Panc1 (cell line): ENCODE results near the gene DSCAML1. TPM values are rescaled to one million over a fixed set of nuclear protein-coding genes. Genes with fewer than 3 reads are reported as not detected.

ENCODE experiments used
- ATAC-seq: fragments of 200-7000 bp; cut with Tn5 transposase; 2 replicates; pipeline ENCODE4 v1.9.1; 2020; ENCODE audit warnings: mild to moderate bottlenecking, moderate library complexity
- BruUV-seq: library from RNA; stranded (reverse); fragments of 400-500 nt; replicated peaks from 2 replicates; lab custom pipeline; 2021; lab: Mats Ljungman, UMichigan
- CTCF ChIA-PET: fragments of 300-600 bp; sonication (Branson Sonifier 250); formaldehyde crosslinking; loops from one replicate; lab custom pipeline; 2022; ENCODE audit warnings: antibody characterized with exemption; lab: Charles Lee
- POLR2A ChIA-PET: fragments of 300-600 bp; sonication (Branson Sonifier 250); formaldehyde crosslinking; loops from one replicate; lab custom pipeline; 2022; ENCODE audit warnings: antibody characterized with exemption; lab: Charles Lee
- DNase-seq: peaks from one replicate; pipeline ENCODE4 v3.0.0-alpha.2; 2010; ENCODE audit warnings: low read depth, low spot score
- H3K27ac ChIP-seq: 2 replicates; pipeline ENCODE4 v1.5.1; 2011; ENCODE audit warnings: mild to moderate bottlenecking, low read length, inconsistent platforms
- H3K27me3 ChIP-seq: fragments of 200-500 bp; sonication (Bioruptor generic); 2 replicates; pipeline ENCODE4 v1.6.0; 2014; ENCODE audit warnings: low read length, inconsistent platforms; ENCODE audit not compliant: control insufficient read depth, insufficient read depth
- H3K36me3 ChIP-seq: fragments of 200-500 bp; sonication (Bioruptor generic); 2 replicates; pipeline ENCODE4 v1.5.1; 2014; ENCODE audit warnings: inconsistent platforms, mild to moderate bottlenecking, low read length, moderate library complexity; ENCODE audit not compliant: control insufficient read depth, insufficient read depth
- H3K4me1 ChIP-seq: 2 replicates; pipeline ENCODE4 v1.5.1; 2011; ENCODE audit warnings: inconsistent platforms, mild to moderate bottlenecking, low read length, moderate library complexity; ENCODE audit not compliant: control insufficient read depth, insufficient read depth
- H3K4me3 ChIP-seq, 2 experiments: 2 replicates each; pipeline ENCODE4 v1.5.1; 2011 to 2012; ENCODE audit warnings: low read depth in 2 of 2, low read length in 2 of 2, mild to moderate bottlenecking in 2 of 2, inconsistent platforms in 1 of 2, moderate library complexity in 1 of 2
- H3K9me3 ChIP-seq: fragments of 200-500 bp; sonication (Bioruptor generic); 2 replicates; pipeline ENCODE4 v1.5.1; 2014; ENCODE audit warnings: low read depth, mild to moderate bottlenecking, inconsistent platforms, low read length, moderate library complexity; ENCODE audit not compliant: control insufficient read depth, insufficient read depth
- POLR2AphosphoS5 ChIP-seq: IDR thresholded peaks from 2 replicates; pipeline ENCODE4 v1.6.1; 2012; ENCODE audit warnings: mild to moderate bottlenecking, low read depth, low read length, moderate library complexity
- REST ChIP-seq, 2 experiments: IDR thresholded peaks; 2 replicates each; pipeline ENCODE4 v1.6.1; 2011 to 2012; ENCODE audit warnings: low read depth in 2 of 2, control low read depth in 1 of 2, low read length in 1 of 2, mild to moderate bottlenecking in 1 of 2, moderate library complexity in 1 of 2; ENCODE audit not compliant: insufficient read depth in 1 of 2
- SIN3A ChIP-seq: IDR thresholded peaks from 2 replicates; pipeline ENCODE4 v1.6.1; 2012; ENCODE audit warnings: low read depth, mild to moderate bottlenecking, low read length, moderate library complexity, borderline replicate concordance; ENCODE audit not compliant: insufficient read depth
- TCF7L2 ChIP-seq: IDR thresholded peaks from 2 replicates; pipeline ENCODE4 v1.6.1; 2011; ENCODE audit warnings: mild to moderate bottlenecking, low read depth, low read length, inconsistent platforms
- in situ Hi-C: cut with HindIII; loops from 2 replicates; pipeline ENCODE4 v1.10.0; 2016; ENCODE audit warnings: low sequenced_read_pairs, low pct_unique_long_range_greater_than_20kb
- intact Hi-C: fragments of 100-400 bp; cut with micrococcal nuclease; formaldehyde crosslinking; loops from one replicate; pipeline ENCODE4 v1.10.0; 2022; ENCODE audit not compliant: unreplicated experiment
- total RNA-seq: library from RNA; stranded (reverse); gene quantifications from one replicate; pipeline ENCODE4 v1.2.1, GENCODE V29; 2021; ENCODE audit not compliant: unreplicated experiment
- TF ChIP-seq, protein P1 (sequence below): fragments of 450-650 bp; IDR thresholded peaks from 2 replicates; pipeline ENCODE4 v1.5.1; 2017; ENCODE audit warnings: mild to moderate bottlenecking

The DSCAML1 gene
- total RNA-seq, 1 experiment from 2014 or later, result 1.6 TPM

GRCh38 chr11:117527271-117527670 lies 269.7 kb downstream of the DSCAML1 start:
- BruUV-seq, result no TSS peak
- Histone ChIP-seq H3K27ac (no peak overlapping the region), H3K4me3 (no peak overlapping the region), H3K36me3 (no peaks in the 10 kb centered on the region), H3K9me3 (no peaks in the 10 kb centered on the region), H3K4me1 (no peaks in the 10 kb centered on the region), H3K27me3 (no peaks in the 10 kb centered on the region)
- ChIA-PET POLR2A (no interaction called here), CTCF (no interaction called here)
- TF ChIP-seq, protein P1, sequence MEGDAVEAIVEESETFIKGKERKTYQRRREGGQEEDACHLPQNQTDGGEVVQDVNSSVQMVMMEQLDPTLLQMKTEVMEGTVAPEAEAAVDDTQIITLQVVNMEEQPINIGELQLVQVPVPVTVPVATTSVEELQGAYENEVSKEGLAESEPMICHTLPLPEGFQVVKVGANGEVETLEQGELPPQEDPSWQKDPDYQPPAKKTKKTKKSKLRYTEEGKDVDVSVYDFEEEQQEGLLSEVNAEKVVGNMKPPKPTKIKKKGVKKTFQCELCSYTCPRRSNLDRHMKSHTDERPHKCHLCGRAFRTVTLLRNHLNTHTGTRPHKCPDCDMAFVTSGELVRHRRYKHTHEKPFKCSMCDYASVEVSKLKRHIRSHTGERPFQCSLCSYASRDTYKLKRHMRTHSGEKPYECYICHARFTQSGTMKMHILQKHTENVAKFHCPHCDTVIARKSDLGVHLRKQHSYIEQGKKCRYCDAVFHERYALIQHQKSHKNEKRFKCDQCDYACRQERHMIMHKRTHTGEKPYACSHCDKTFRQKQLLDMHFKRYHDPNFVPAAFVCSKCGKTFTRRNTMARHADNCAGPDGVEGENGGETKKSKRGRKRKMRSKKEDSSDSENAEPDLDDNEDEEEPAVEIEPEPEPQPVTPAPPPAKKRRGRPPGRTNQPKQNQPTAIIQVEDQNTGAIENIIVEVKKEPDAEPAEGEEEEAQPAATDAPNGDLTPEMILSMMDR, result no peak
- no peak for TF ChIP-seq TCF7L2
- no peak for TF ChIP-seq POLR2AphosphoS5
- no peak for TF ChIP-seq REST (IDR thresholded peaks at IDR 0.05; ENCODE audit: insufficient read depth in 1 of 2, low read depth in 2 of 2, low read length in 1 of 2)
- TF ChIP-seq SIN3A, result no peak
- in situ Hi-C loops, result no loop called here
- DNase-seq (no peak), ATAC-seq (no peak)
- intact Hi-C loops, result no loop called here

GRCh38 chr11:117525866-117526542 lies 271.0 kb downstream of the DSCAML1 start:
- intact Hi-C loops (no loop called here), in situ Hi-C loops (no loop called here)
- no peak for DNase-seq
- ChIA-PET POLR2A (no interaction called here), CTCF (no interaction called here)
- ATAC-seq, result no peak
- BruUV-seq, result no TSS peak
- Histone ChIP-seq H3K4me1 (no peaks in the 10 kb centered on the region), H3K4me3 (no peak overlapping the region), H3K27ac (no peak overlapping the region), H3K27me3 (no peaks in the 10 kb centered on the region), H3K36me3 (no peaks in the 10 kb centered on the region), H3K9me3 (no peaks in the 10 kb centered on the region)
- TF ChIP-seq POLR2AphosphoS5 (no peak), REST (IDR thresholded peaks at IDR 0.05; ENCODE audit: insufficient read depth in 1 of 2, low read depth in 2 of 2, low read length in 1 of 2) (no peak), SIN3A (no peak), TCF7L2 (no peak)
- TF ChIP-seq, protein P1, result no peak
